Activated naive CD4-positive, alpha-beta T cell treated with anti-CD3 and anti-CD28 coated beads for 36 hours (primary cell): ENCODE data around the gene SASH3. TPM values are rescaled to one million over a fixed set of nuclear protein-coding genes. Genes with fewer than 3 reads are reported as not detected.

Experiments used
- CTCF ChIA-PET: fragments of 350-600 bp; sonication (Branson Sonifier 250); formaldehyde crosslinking; loops from one replicate; lab custom pipeline; 2021; ENCODE audit warnings: antibody characterized with exemption; lab: Charles Lee
- DNase-seq: peaks from one replicate; pipeline ENCODE4 v3.0.0-alpha.2; 2020
- H3K27ac Mint-ChIP-seq: one replicate; pipeline ENCODE4 v1.8.0; 2021; ENCODE audit warnings: mild to moderate bottlenecking, mixed read lengths
- H3K27me3 Mint-ChIP-seq: one replicate; pipeline ENCODE4 v1.8.0; 2021; ENCODE audit warnings: low read depth, mixed read lengths
- H3K36me3 Mint-ChIP-seq: one replicate; pipeline ENCODE4 v1.8.0; 2021; ENCODE audit warnings: low read depth, mixed read lengths
- H3K4me1 Mint-ChIP-seq: one replicate; pipeline ENCODE4 v1.8.0; 2021; ENCODE audit warnings: low read depth, mixed read lengths
- H3K4me3 Mint-ChIP-seq: one replicate; pipeline ENCODE4 v1.8.0; 2021; ENCODE audit warnings: mild to moderate bottlenecking, moderate library complexity, mixed read lengths
- H3K9me3 Mint-ChIP-seq: one replicate; pipeline ENCODE4 v1.8.0; 2021; ENCODE audit warnings: mixed read lengths
- intact Hi-C: fragments of 100-400 bp; cut with micrococcal nuclease; formaldehyde crosslinking; loops from one replicate; pipeline ENCODE4 v1.15.1; 2023
- total RNA-seq, 2 experiments: library from RNA; stranded (reverse); gene quantifications; one replicate each; pipeline ENCODE4 v1.2.3, GENCODE V29; 2021

The SASH3 gene
- total RNA-seq, 2 experiments from 2014 or later, result 90.3 to 98.7 TPM

DNA sequence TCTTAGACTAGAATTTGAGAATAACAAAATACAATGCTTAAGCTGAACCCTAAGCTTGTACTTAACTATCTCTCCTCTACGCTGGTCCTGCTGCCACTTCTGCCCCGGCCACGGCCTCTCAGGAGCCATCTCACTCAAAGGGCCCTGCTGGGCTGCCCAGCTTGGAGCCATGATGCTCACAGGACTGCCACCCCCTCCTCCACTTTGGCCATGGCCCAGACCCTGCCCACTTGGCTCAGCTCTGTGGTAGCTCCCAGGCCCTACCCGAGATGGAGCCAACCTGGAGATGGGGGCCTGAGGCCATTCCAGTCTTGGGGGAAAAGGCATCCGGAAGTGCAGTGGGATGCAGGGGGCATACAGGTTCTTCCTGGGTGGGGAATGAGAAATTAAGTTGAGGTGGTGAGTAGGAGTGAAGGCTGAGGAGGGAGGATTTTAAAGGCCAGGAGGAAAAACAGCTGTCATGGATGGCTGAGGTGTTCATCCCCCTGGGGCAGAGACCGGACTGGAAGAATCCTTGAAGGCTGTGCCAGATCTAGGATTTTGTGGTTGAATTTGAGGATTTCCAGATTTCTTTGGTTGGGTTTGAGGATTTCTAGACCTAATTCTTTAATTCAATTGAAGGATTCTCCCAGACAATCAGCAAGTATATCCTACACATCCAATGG lies 824 bp downstream of the SASH3 start:
- CTCF ChIA-PET, result interaction anchor here (0.6 to 1.8 kb wide), 8 partner anchors 10 to 140 kb away, joined by 3 to 6 read pairs (median 4); no protein-coding TSS in a partner anchor
- peaks cover 41% of the 10 kb centered on the region for H3K36me3 Mint-ChIP-seq
- H3K27me3 Mint-ChIP-seq, result no peaks in the 10 kb centered on the region
- H3K4me1 Mint-ChIP-seq, result peaks cover 48% of the 10 kb centered on the region
- H3K9me3 Mint-ChIP-seq, result no peaks in the 10 kb centered on the region
- no peak for DNase-seq
- H3K27ac Mint-ChIP-seq, result peak overlapping the region; percentile 97
- peak overlapping the region; percentile 82 for H3K4me3 Mint-ChIP-seq
- intact Hi-C loops, result loop anchor here (1.0 to 5.0 kb wide), 11 partner anchors 18 to 488 kb away; partner anchors contain the start of genes BCORL1, UTP14A, ZDHHC9 and ZNF280C

DNA sequence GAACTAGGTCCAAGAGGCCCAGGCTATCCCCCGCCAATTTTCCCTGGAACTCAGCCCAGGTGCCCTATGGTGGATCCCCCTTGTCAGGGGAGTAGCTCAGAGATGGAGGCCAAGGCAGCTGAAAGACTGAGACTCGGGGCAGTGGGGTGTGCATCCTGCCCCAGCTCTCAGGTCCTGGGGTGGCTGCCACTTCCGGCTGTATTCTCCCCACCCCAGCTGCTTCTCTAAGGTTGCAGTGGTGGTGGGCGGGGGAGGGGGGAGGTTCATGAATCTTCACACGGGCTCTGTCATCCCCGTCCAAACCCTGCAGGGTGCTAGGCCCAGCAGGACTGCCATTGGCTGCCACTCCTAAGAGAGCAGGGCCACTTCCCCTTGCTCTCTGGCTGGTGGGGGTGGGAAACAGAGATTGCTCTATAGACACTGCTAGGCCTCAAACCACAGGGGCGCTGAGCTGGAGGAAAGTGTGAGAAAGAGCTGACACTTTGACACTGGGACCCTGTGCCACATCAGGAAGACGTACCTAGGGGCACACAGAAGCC lies 1.5 kb downstream of the SASH3 start:
- no peaks in the 10 kb centered on the region for H3K27me3 Mint-ChIP-seq
- peaks cover 45% of the 10 kb centered on the region for H3K36me3 Mint-ChIP-seq
- peak; percentile 91 for DNase-seq
- peaks cover 53% of the 10 kb centered on the region for H3K4me1 Mint-ChIP-seq
- intact Hi-C loops, result loop anchor here (1.0 to 5.0 kb wide), 11 partner anchors 18 to 487 kb away; partner anchors contain the start of genes BCORL1, UTP14A, ZDHHC9 and ZNF280C
- CTCF ChIA-PET, result interaction anchor here (0.5 to 1.8 kb wide), 10 partner anchors 12 to 146 kb away, joined by 3 to 6 read pairs (median 4); partner anchors contain the start of gene APLN
- no peaks in the 10 kb centered on the region for H3K9me3 Mint-ChIP-seq
- peak overlapping the region; percentile 82 for H3K4me3 Mint-ChIP-seq
- peak overlapping the region; percentile 97 for H3K27ac Mint-ChIP-seq

GRCh38 chrX:129781680-129782495 lies 2.1 kb downstream of the SASH3 start:
- peaks cover 48% of the 10 kb centered on the region for H3K36me3 Mint-ChIP-seq
- peak; percentile 71 for DNase-seq
- CTCF ChIA-PET, result interaction anchor here (0.9 to 2.6 kb wide), 10 partner anchors 12 to 147 kb away, joined by 3 to 13 read pairs (median 4); partner anchors contain the start of gene APLN
- H3K9me3 Mint-ChIP-seq, result no peaks in the 10 kb centered on the region
- peak overlapping the region; percentile 82 for H3K4me3 Mint-ChIP-seq
- intact Hi-C loops, result loop anchor here (1.0 to 5.0 kb wide), 11 partner anchors 17 to 486 kb away; partner anchors contain the start of genes BCORL1, UTP14A, ZDHHC9 and ZNF280C
- peaks cover 54% of the 10 kb centered on the region for H3K4me1 Mint-ChIP-seq
- H3K27ac Mint-ChIP-seq, result peak overlapping the region; percentile 90
- no peaks in the 10 kb centered on the region for H3K27me3 Mint-ChIP-seq

GRCh38 chrX:129782706-129783105 lies 3.0 kb downstream of the SASH3 start:
- CTCF ChIA-PET, result interaction anchor here (1.2 to 2.6 kb wide), 4 partner anchors 17 to 29 kb away, joined by 3 to 13 read pairs (median 8); no protein-coding TSS in a partner anchor
- intact Hi-C loops, result loop anchor here (5.0 kb wide), 1 partner anchor 180 kb away; no protein-coding TSS in a partner anchor
- Mint-ChIP-seq H3K27ac (peak overlapping the region; percentile 90), H3K4me1 (peaks cover 59% of the 10 kb centered on the region), H3K36me3 (peaks cover 54% of the 10 kb centered on the region), H3K9me3 (no peaks in the 10 kb centered on the region), H3K4me3 (peak overlapping the region; percentile 82), H3K27me3 (no peaks in the 10 kb centered on the region)
- no peak for DNase-seq

DNA sequence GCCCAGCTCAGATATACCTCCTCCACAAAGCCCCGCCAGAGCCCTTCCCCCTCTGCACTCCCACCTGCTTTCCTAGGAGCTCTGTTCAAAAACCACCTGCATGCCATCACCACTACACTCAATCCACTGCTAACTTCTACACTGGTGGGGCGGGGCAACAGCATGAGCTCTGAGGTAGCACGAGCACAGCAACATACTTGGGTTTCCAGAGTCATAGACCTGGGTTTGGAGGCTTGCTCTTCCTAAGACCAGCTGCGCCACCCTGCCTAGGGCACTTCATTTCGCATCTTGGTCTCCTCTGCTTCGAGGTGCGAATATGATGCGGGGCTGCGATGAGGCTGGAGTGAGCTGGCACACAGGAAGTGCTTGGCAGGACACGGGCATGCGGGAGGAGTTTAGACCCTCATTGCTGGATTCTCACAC lies 3.6 kb downstream of the SASH3 start:
- Mint-ChIP-seq H3K36me3 (peaks cover 54% of the 10 kb centered on the region), H3K27me3 (no peaks in the 10 kb centered on the region), H3K4me1 (peaks cover 58% of the 10 kb centered on the region), H3K9me3 (no peaks in the 10 kb centered on the region), H3K4me3 (peak overlapping the region; percentile 82), H3K27ac (peak overlapping the region; percentile 90)
- intact Hi-C loops, result loop anchor here (5.0 kb wide), 1 partner anchor 179 kb away; no protein-coding TSS in a partner anchor
- DNase-seq, result peak; percentile 53
- CTCF ChIA-PET, result interaction anchor here (1.0 to 2.6 kb wide), 5 partner anchors 17 to 41 kb away, joined by 3 to 13 read pairs (median 5); no protein-coding TSS in a partner anchor

DNA sequence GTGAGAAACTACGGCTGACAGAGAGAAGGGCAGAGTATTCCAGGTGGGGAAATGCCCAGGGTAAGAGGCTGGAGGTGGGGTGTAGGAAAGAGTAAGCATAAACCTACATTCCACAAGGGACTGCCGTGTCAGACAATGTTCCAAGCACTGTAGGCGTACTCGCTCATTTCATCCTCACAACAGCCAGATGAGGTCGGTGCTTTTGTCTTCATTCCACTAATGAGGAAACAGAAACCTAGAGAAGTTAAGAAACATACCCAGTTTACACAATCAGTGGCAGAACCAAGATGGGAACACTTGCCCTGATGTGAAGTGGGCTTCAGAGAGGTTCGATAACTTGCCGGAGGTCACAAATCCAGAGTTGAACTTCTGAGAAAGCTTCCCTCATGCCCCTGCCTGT lies 4.6 kb downstream of the SASH3 start:
- H3K4me1 Mint-ChIP-seq, result peaks cover 49% of the 10 kb centered on the region
- no peaks in the 10 kb centered on the region for H3K9me3 Mint-ChIP-seq
- no peaks in the 10 kb centered on the region for H3K27me3 Mint-ChIP-seq
- peak overlapping the region; percentile 90 for H3K27ac Mint-ChIP-seq
- peaks cover 59% of the 10 kb centered on the region for H3K36me3 Mint-ChIP-seq
- intact Hi-C loops, result loop anchor here (5.0 kb wide), 1 partner anchor 178 kb away; no protein-coding TSS in a partner anchor
- peak overlapping the region; percentile 82 for H3K4me3 Mint-ChIP-seq
- no peak for DNase-seq
- CTCF ChIA-PET, result interaction anchor here (0.6 to 2.6 kb wide), 6 partner anchors 26 to 148 kb away, joined by 3 to 13 read pairs (median 4); no protein-coding TSS in a partner anchor

DNA sequence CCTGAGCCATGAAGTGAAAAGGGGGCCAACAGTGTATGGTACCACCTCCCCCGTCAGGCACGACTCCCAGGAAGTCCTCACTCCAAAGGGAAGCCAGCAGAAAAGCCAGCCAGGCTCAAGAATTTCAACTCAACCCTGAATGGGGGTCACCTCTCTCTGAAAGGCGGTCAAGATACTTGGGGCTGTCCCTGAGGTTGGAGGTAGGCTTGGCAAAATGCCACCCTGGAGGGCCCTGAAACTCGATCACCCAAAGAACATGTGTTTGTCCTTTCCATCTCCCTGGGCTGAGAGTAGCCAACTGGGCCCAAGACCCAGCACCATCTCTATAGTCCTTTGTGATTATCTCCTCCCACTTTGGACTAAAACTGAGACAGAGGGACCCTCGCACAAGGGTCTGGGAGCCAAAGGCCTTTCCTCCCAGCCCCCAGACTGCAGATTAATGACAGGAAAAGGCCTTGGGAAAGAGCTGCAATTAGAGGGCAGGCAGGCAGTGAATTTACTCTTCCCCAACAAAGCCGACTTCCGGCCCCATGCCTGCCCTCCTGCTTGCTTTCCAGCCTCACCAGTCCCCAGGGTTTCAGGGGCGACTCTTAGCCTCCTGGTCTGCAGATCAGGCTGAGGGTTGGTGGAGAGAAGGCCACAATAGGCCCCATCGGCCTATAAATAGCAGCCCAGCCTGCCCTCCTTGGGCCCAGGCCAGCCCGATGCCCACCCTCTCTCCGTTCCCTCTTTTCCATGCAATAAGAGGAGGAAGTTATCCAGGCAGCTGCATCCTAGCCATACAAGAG lies 5.6 kb downstream of the SASH3 start:
- peak overlapping the region; percentile 53 for H3K4me3 Mint-ChIP-seq
- CTCF ChIA-PET, result interaction anchor here (0.5 to 0.6 kb wide), 2 partner anchors 29 to 171 kb away, joined by 3 to 5 read pairs; no protein-coding TSS in a partner anchor
- peak overlapping the region; percentile 88 for H3K27ac Mint-ChIP-seq
- DNase-seq, result no peak
- intact Hi-C loops, result no loop called here
- H3K27me3 Mint-ChIP-seq, result no peaks in the 10 kb centered on the region
- peaks cover 56% of the 10 kb centered on the region for H3K36me3 Mint-ChIP-seq
- peaks cover 48% of the 10 kb centered on the region for H3K4me1 Mint-ChIP-seq
- no peaks in the 10 kb centered on the region for H3K9me3 Mint-ChIP-seq

DNA sequence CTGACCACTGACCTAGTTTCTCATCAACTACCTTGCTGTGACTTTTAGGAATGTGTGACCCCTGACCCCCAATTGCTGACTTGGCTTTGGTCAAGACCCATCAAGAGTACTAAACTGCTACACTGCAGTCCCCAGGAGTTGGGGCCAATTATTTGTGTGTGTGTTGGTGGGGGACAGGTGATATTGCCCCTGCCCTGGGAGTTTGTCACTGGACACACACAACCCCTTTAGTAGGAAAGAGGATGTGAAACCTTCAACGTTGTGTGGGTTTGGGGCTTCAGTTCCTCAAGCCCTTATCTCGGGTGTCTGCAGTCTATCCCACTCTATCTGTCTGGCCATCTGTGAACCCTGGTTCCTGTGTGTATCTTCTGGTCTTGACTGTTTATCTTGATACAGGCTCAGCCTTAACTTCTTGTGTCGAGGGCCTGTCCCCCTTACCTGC lies 6.5 kb downstream of the SASH3 start:
- Mint-ChIP-seq H3K9me3 (no peaks in the 10 kb centered on the region), H3K4me1 (peaks cover 48% of the 10 kb centered on the region), H3K27ac (peak overlapping the region; percentile 88), H3K27me3 (no peaks in the 10 kb centered on the region), H3K36me3 (peaks cover 53% of the 10 kb centered on the region), H3K4me3 (peak overlapping the region; percentile 38)
- CTCF ChIA-PET, result no interaction called here
- intact Hi-C loops, result no loop called here
- no peak for DNase-seq

DNA sequence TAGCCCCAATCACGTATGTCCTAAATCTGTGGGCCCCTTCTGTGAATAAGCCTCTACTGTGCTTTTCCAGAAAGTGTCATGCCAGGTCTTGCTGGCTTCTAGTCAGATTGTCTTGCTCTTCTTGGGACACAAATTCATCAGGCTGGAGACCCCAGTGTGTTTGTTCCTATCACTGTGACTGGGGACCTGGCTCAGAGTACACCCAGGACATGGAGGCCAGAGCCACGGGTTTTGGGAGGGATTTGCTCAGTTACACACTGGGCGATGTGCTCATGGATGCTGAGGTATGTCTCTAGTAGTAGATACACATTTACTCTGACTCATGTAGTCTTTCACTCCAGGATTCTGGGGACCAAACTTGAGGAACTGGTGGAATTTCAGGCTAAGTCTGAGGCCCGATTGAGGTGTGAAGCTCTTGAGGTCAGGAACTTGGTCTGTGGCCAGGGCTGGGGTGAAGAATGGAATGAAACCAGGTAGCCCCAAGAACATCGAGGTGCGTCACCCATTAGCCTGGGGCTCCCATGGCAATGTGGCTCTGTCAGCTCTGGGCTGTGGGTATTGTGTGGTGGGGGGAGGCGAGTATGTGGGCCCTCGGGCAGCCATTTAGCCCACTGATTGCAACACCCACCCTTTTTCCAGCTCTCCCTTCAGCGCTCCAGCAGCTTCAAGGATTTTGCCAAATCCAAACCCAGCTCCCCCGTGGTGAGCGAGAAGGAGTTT lies 7.7 kb downstream of the SASH3 start:
- H3K27ac Mint-ChIP-seq, result peak overlapping the region; percentile 76
- H3K27me3 Mint-ChIP-seq, result no peaks in the 10 kb centered on the region
- H3K4me1 Mint-ChIP-seq, result peaks cover 42% of the 10 kb centered on the region
- H3K36me3 Mint-ChIP-seq, result peaks cover 50% of the 10 kb centered on the region
- intact Hi-C loops, result no loop called here
- no peaks in the 10 kb centered on the region for H3K9me3 Mint-ChIP-seq
- CTCF ChIA-PET, result interaction anchor here (0.6 to 1.0 kb wide), 6 partner anchors 21 to 333 kb away, joined by 3 to 4 read pairs (median 3); no protein-coding TSS in a partner anchor
- DNase-seq, result no peak
- H3K4me3 Mint-ChIP-seq, result no peak overlapping the region

DNA sequence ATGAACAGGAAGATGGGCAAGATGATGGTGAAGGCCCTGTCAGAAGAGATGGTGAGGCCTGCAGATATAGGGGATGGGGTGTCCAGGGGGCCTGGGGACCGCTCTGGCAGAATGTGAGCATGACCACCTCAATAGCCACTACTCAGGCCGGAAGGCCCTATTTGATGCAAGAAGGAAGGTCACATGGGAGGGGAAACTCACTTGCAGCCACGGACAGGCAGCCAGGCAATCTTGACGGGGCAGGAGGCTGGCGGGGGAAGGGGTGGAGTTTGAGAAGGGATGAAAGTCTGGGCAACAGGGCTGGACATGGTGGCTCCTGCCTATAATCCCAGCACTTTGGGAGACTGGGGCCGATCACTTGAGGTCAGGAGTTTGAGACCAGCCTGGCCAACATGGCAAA lies 8.8 kb downstream of the SASH3 start:
- no peaks in the 10 kb centered on the region for H3K27me3 Mint-ChIP-seq
- CTCF ChIA-PET, result no interaction called here
- intact Hi-C loops, result no loop called here
- H3K4me1 Mint-ChIP-seq, result peaks cover 34% of the 10 kb centered on the region
- H3K27ac Mint-ChIP-seq, result peak overlapping the region; percentile 50
- no peaks in the 10 kb centered on the region for H3K9me3 Mint-ChIP-seq
- no peak for DNase-seq
- no peak overlapping the region for H3K4me3 Mint-ChIP-seq
- H3K36me3 Mint-ChIP-seq, result peaks cover 45% of the 10 kb centered on the region
